Measurements from ENCODE around the gene SMARCAL1.
"Not testable (repeated sequence)": the region's sequence is repeated elsewhere in the genome, so short reads cannot be mapped to it uniquely, and the experiment has no call there.

SMARCAL1 gene

DNA sequence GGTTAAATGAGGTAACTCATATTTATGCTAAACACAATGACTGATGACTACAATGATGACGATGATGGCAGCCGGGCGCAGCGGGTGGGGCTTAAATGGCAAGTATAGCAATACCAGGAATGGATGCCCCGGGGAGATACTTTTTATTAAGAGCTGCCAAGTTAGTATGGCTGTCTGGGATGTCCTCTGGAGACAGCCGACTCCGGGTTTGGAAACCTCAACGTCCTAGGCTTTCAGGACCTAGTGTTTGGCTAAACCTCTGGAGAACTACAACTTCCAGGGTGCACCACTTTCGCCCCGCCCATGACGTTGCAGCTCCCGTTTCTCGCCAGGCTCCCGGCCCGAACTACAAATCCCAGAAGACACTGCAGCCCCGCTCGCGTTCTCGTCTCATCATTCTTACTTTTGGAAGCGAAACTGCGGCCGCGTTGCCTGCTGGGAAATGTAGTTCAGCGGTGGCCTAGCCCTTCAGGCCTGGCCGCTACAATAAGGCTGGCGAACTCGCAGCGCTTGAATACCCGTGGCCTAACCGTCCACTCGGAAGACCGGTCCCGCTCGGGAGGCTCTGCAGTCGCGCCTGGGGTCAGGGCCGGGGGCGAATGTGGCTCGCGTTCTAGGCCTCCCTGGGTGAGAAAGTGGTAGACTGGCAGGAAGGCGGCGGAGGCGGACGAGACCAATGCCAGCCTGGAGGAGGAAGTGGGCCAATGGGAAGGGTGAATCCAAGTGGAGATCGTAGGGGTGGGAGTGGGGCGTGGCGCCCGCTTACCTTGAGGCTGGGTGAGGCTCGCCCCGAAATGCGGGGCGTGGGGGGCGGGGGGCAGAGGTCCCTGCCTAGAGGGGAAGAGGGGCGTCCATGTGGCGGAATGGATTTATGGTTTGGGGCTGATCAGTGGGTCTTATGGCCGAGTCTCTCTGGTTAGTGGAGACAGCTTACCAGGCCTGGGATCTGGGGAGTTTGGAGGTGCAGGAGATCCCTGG lies at the start of gene SMARCAL1:
Gene SMARCAL1 (plus strand): TSS at position 463 of the 978 bp plus-strand sequence. CDS start 2,221 bp downstream, outside the sequence.
- FAIRE-seq (peak; percentile 95), DNase-seq (ENCODE audit: insufficient read length, low spot score) (peak; percentile 92)

DNA sequence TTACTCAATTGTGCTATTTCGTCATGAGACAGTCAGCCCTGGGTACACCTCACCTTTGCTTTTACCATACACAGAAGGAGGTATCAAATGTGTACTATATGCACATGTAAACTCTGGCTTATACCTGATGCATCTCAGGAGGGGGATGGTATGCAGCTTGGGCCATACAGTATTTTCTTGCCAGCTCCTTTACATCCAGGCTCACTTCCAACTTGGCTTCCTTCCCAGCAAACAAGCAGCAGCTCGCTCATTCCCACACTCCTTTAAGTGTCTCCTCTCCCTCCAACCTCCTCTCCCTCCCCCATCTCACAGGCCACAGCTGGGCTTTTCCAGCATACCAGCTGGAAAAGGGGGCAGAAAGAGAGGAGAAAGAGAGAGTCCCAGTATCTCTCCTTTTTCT lies 49.6 kb upstream of the SMARCAL1 start:
- FAIRE-seq = peak; percentile 66
- DNase-seq (ENCODE audit: insufficient read length, low spot score) = peak; percentile 56

DNA sequence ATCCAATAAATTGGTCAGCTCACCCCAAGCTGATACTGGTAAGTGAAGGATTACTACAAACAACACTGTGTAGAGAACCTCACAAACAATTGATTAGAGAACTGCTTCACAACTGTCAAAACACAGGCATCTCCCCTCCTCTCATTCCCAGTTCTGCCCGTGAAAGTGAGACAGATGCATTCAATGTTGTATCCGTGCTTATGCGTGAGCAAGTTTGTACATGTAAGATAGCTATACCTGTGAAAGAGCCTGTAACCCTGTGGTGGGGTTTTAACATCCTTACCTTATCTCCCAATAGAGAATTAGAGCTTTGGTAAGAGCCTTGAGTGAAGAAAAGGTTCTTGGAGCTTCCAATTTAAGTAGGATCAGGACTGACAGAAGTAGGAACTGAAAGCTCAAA lies 49.1 kb upstream of the SMARCAL1 start:
- FAIRE-seq (no peak), DNase-seq (ENCODE audit: insufficient read length, low spot score) (no peak)

DNA sequence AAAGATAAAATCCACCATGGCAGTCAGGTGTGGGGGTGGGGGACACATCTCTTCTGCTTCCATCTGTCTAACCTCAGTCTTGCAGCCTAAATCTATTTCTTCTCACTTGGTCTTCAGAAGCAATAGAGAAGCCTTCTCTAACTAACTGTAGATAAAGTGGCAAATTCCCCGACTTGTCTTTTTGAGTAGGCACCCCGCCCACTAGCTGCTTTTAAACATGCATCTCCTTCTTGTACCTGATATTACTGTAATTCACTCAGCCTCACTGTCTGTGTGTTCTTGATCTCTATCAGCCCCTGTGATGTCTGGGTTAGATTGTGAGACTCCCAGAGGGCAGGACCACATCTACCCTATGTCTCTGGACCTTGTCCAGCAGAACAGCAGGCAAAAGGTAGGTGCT lies 46.8 kb upstream of the SMARCAL1 start:
- no peak for DNase-seq (ENCODE audit: insufficient read length, low spot score)

DNA sequence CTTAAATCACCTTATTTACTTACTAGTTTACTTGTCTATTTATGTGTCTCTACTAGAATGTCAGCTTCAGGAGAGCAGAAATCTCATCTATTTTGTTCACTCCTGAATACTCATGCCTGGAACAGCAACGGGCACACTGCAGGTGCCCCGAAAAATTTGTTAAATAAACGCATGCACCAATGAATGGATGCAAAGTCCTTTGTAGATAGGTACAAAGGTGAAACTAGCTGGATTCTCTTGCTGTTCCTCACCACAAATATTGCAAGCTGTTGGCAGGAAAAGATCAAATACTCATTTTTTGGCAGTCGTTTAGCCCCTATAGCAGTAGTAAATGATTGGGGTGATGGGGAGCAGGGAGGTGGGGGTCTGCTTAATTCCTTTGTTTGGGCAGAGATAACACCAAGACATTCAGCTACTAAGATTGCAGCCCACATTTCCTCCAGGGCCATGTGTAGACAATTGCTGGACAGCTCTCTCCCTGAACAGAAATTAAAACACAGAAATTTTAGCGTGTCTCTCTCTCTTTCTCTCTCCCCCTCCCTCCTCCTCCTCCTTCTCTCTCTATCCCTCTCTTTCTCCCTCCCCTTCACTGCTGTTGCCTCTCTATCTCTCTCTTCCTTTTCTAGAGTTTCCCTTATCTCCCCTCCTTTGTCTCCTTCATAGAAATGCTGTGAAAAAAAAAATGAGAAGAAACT lies 45.4 kb upstream of the SMARCAL1 start:
- FAIRE-seq = no peak
- no peak for DNase-seq (ENCODE audit: insufficient read length, low spot score)

More for the DNA sequence above, 46.8 kb upstream of the SMARCAL1 start:
- no peak for FAIRE-seq

DNA sequence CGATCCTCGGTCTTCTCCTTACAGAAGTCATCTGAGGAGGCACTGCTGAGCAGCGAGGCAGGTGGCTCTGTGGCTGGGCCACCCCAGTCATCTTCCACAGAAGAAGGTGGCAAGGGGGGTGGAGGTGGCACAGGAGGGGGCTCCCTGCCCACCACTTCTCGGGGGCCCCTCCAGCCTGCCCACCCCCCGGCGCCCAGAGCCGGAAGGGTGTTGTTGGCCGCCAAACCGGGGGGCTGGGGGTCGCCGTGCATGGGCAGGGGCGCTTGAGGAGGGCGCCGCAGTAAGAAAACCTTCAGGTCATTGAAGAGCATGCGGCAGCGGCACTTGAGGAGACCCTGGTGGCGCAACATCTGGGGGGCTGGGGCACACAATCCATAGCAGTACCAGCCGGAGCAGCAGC lies 42.5 kb upstream of the SMARCAL1 start:
- no peak for FAIRE-seq
- DNase-seq (ENCODE audit: insufficient read length, low spot score) = no peak

DNA sequence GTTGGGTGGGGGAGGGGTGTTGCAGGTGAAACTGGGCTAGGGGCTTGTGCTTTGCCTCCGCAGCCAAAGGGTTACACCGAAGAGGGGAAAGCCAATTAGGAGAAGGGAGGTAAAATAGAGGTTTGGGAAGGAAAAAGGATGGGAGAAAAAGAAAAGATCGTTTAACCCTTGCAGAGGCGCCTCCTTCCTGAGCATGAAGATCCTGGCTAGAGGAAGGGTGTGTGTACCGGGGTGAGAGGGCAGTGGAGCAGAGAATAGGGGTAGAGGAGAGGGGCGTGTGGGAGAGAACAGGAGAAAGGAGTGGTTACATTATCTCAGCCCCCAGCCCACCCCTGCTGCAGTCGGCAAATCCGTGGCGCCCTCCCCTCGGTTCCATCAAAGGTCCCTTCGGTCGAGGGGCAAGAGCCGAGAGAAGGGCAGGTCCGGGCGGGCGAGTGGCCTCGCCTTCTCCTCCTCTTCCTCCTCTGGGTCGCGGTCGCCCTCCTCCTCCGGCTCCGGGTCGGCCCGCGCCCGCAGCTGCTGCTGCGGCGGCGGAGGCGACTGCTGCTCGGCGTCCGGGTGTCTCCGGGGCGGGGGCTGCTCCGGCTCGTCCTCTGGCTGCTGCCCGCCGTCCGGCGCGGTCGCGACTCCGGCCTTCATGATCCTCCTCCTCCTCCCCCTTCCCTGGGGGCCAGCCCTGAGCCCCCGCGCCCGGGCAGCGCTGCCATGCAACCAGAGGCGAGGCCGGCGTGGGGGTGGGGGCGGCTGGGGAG lies 41.1 kb upstream of the SMARCAL1 start:
- FAIRE-seq (no peak), DNase-seq (ENCODE audit: insufficient read length, low spot score) (no peak)

DNA sequence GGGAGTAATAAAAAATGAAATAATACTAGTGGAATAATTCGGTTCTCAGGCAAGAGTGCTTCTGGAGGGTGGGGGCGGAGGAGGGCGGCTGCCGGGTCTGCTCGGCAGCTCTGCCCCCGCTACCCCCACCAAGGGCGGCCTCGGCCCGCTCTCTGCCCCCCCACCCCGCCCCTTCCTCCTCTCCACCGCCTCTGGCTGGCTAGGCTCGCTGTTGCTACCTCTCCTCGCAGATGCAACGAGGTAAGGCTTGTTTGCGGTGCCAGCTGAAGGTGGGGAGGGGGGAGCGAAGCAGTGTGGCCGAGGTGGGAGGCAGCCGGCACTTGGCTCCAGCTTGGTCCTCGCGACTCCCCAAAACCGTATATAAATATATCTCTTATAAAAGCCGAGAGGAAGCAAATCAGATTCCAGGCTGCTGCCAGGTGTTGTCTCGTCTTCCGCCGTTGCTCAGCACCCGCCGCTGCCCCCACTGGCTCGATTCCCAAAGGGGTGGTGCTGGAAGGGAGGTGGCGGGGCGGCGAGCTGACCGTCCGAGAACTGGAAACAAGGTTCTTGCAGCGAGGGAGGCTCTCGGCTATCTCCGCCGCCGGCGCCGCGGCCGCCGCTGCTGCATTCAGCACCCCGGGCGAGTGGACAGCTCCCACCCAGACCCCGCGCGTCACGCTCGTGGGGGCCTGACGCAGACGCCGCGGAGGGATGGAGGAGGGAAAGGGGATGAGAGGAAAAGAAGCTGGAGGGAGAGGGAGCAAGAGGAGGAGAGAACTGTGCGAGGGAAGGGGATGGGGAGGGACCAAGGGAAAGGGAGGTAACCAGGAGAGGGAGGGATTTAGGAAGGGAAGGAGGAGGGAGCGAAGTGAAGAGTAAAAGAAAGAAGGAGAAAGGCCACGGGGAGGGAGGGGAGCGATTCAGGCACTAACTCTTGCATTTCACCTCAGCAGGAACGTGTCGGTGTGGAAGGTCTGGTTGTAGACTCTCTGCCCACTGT lies 40.3 kb upstream of the SMARCAL1 start, which contains the start of gene MARCHF4:
Gene MARCHF4 (minus strand): TSS at position 763 of the 982 bp plus-strand sequence. CDS start 2,223 bp downstream, outside the sequence.
- FAIRE-seq (peak; percentile 82), DNase-seq (ENCODE audit: insufficient read length, low spot score) (peak; percentile 65)

DNA sequence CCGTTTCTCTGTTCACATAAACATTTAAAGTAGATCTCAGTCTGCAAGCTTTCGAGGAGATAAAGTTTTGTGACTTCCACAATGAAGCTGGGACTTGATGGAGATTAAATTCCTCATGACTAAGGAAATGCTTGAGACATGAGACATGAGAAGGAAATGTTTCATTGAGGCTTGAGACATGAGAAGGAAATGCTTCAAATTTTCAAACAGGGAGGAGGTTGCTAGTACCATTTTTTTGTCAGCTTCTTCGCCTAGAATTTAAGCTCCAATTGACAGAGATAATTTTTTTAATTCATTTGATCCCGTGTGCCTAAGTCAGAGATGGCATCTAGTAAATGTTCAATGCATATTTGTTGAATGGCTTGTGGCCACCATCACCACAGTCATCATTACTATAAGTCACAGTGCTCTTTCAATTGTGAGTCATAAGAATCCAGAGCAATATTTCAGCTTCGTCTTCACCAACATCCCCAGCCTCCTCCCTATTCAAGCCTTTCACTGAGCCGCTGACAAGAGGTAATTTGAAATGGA lies 39.5 kb upstream of the SMARCAL1 start:
- FAIRE-seq (peak; percentile 20), DNase-seq (ENCODE audit: insufficient read length, low spot score) (peak; percentile 30)

DNA sequence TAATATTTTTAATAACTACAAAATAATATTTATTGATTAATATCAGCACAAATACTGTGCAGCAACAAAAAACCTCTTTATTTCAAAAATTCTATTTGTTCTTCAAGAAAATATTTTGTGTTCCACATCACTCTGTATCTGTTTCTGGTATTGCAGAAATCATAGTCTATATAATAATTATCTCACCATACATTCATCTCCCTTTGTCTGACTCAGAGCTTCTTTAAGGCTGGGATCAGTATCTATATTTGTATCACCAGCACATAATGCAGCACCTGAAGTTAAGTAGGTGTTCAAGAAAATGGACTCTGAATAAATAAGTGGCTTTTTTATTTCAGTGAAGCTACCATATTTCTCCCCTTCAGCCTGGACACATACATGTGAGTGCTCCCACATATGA lies 38.4 kb upstream of the SMARCAL1 start:
- DNase-seq (ENCODE audit: insufficient read length, low spot score) (no peak), FAIRE-seq (no peak)

DNA sequence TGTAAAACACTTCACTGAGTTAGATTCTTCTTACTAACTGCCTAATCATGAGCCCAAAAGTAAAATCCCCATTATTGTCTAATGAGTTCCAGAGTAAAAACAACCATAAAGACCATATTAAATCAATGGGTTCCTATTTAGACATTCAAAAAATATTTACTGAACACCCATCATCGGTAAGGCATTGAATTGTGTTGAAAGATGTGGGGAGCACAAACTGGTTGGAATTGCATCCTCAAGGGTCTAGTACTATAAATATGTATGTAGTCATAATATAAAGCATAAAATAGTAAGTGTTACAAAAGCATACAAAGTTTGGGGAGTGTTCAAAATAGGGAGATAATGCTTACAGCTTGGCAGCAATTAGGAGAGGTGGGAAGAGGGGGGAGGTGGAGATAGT lies 37.0 kb upstream of the SMARCAL1 start:
- no peak for DNase-seq (ENCODE audit: insufficient read length, low spot score)
- FAIRE-seq = no peak

DNA sequence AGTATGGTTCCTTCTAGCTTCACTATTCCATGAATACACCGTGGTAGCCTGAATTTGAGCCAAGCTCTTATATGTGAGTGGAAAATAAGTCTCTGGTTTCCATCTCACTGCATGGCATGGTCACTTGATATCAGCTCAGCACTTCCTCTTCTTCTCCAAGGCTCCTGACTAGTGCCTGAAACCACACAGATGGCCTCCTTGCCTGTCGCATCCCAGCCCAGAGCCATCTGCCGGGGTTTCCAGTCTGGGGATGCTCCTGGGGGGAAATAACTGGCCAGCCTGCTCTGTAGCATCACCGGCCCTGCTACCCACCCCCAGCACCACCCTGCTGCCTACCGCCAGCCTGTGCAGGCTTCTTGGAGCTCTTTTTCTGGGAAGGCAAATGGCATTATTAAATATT lies 32.3 kb upstream of the SMARCAL1 start:
- FAIRE-seq (no peak), DNase-seq (ENCODE audit: insufficient read length, low spot score) (no peak)

DNA sequence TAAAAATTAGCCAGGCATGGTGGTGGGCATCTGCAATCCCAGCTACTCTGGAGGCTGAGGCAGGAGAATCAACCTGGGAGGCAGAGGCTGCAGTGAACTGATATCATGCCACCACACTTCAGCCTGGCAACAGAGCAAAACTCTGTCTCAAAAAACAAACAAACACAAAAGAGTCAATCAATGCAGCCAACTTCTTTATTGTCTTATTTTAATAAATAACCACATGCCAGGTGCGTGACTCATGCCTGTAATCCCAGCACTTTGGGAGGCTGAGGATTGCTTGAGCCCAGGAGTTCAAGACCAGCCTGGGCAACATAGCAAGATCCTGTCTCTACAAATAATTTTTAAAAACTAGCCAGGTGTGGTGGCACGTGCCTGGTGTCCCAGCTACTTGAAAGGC lies 27.9 kb upstream of the SMARCAL1 start:
- DNase-seq (ENCODE audit: insufficient read length, low spot score); FAIRE-seq: not testable (repeated sequence)

DNA sequence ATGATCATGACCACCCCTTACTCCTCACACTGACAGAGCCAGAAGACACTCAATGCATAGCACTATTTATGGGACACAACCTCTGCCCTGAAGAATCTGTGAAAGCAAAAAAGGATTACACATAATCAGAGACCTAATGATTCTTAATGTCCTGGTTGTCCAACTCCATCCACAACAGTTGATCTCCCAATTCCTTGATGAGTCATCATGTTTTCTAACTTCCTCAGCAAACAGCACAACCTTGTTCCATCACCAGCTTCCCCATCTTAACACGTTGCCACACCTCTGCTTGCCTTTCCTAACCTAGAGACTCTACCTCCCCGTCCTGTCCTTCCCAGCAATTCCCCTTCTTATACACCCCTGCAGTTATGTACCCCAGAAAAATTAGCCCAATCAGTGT lies 26.8 kb upstream of the SMARCAL1 start:
- FAIRE-seq = no peak
- no peak for DNase-seq (ENCODE audit: insufficient read length, low spot score)

DNA sequence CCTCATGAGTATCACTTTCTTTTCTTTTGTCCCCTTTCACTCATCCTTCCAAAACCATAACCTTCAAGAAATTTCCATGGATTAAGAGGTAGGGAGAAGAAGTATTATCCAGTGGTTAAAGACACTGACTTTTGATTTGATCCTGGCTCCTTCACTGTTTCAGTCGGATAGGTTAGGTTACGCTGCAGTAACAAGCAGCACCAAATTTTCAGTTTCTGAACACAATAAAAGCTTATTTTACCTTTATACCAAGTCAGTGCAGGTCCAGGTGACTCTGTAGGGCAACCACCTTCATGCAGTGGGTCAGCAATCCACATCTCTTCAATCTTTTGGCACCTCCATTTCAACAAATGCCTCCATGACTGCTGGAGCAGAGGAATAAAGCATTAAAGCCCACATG lies 25.0 kb upstream of the SMARCAL1 start:
- no peak for FAIRE-seq
- DNase-seq (ENCODE audit: insufficient read length, low spot score) = no peak

DNA sequence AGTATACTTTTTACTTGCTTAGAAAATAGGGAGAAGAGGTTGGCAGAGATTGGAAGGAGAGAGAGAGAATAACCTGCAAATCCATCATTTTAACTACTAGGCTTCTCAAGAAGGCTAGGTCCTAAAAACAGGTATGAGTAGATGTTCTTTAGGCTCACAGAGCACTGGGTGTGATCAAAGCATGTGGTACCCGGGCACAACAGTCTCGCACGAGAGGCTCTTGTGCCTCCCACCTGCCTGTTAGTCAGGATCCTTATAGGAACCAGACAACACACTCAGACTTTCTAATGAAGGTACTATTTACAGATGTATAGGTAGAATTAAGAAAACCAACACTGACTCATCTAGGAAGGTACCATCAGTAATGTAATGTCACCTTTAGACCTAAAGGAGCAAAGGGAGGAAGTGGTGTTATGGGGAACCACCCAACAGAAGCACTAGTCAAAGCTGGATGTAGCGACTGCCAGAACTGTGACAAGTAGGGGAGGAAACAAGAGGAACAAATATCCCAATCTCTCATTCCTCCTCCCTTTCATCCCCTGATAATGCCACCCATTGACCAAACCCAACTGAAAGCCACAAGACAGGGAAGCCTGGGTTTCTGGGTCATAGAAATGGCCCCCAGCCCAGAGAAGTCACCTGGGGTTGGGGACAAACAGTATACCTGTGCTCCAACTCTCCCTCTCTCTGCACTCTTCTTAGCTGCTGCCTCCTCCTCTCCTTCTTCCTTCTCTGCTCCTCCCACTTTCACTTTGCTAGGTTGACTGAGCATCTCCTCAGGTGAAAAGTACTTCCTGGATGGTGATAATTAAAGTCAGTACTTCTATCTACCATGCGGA lies 24.0 kb upstream of the SMARCAL1 start:
- DNase-seq (ENCODE audit: insufficient read length, low spot score) (no peak), FAIRE-seq (no peak)

DNA sequence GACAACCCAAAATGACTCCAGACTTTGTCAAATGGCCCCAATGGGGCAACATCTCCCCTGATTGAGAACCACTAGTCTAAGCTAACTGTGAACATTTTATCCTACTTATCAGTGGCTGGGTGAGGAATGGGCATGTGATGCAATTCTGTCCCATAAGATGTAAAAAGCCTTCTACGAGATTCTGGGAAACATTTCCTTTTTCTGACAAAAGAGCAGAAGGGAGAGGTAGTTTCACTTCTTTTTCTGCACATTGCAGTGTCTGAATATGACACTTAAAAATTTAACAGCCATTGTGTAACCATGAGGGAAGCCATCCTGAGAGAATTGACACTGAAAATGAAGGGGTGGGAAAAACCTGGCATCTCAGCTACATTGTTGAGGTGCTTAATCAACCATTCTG lies 22.7 kb upstream of the SMARCAL1 start:
- DNase-seq (ENCODE audit: insufficient read length, low spot score) = no peak
- FAIRE-seq = no peak

DNA sequence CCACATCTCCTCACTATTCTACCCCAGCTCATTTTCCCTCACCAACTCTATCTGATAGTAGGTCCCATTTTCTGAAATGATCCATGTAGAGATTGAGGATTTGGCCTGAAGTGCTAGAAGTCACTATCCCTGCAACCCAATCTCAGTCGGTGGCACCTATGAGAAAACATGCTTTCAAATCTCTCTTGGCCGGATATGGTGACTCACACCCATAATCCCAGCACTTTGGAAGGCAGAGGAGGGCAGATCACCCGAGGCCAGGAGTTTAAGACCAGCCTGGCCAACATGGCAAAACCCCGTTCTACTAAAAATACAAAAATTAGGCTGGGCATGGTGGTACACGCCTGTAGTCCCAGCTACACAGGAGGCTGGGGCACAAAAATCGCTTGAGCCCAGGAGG lies 20.9 kb upstream of the SMARCAL1 start:
- no peak for FAIRE-seq
- DNase-seq (ENCODE audit: insufficient read length, low spot score) = peak; percentile 33

Measured in HTR-8/SVneo (cell line).